EL (cell line): ENCODE data around the gene PSMA3.
"Not testable (repeated sequence)": the region's sequence is repeated elsewhere in the genome, so short reads cannot be mapped to it uniquely, and the experiment has no call there.

Source experiments
- DNase-seq: peaks from one replicate; pipeline ENCODE4 v3.0.0-alpha.2; 2016

Gene PSMA3

DNA sequence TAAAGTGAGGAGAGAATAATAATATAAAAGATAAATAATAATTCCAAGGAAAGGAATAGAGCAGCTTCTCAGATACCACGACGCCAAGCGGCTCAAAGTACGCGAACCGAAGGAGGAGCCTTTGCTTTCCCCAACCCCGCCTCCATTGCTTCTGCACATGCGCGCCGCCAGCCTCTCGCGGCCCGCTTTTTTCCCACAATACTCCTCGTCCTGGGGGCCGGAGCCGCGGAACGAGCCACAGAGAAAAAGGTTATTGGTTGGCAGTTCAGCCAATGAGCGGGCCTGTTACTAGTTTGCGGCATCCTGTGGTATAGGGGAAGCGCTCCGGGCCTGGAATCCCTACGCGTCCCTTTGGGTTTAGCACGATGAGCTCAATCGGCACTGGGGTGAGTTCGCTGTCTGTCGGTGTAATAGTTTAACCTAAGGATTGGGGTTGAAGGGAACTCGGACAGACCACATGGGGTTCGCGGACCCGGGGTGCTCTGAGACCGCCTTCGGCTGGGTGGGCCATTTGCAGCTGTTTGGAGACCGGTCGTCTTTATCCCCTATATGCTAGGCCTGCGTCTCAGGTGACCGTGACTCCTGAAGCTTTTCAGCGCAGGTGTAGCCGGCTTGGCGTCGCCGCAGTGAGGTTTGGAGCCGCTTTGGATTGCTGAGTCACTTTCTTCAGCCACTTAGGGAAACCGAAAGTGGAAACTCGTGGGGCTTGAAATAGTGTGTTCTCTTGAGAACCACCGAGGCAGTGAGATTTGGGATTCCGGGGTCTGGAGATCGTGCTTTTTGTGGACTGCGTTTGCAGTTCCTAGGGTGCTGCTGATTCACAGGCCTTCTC, at the start of gene PSMA3:
Gene PSMA3, plus strand, starts transcription at position 288 of the 832 bp plus-strand sequence. Its CDS starts 78 bp downstream, at position 366.
- DNase-seq = peak; percentile 98

DNA sequence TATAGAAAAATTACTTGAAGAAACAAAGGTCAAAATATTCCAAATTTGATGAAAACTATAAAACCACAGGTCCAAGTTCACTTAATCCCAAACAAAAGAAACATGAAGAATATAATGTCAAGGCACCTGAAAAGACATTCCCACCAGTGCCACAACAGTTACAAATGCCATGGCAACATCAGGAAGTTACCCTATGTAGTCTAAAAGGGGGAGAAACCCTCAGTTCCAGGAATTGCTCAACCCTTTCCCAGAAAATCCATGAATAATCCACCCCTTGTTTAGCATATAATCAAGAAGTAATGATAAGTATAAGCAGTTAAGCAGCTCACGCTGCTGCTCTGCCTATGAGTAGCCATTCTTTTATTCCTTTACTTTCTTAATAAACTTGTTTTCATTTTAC, 48.4 kb upstream of the PSMA3 start:
- no peak for DNase-seq

DNA sequence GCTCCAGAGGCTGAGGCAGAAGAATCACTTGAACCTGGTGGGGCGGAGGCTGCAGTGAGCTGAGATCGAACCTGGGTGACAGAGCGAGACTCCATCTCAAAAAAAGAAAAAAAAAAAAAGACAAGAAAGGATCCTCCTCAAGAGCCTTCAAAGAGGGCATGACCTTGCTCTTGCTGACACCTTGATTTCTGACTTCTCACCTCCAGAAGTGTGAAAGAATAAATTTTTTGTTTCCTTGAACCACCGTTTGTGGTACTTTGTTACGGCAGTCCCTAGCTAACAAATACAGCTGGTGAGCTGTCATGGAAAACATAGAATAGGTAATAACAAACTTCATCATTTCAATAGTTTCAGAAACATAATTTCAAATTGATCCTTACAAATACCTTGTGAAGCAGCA, 46.6 kb upstream of the PSMA3 start:
- no peak for DNase-seq

DNA sequence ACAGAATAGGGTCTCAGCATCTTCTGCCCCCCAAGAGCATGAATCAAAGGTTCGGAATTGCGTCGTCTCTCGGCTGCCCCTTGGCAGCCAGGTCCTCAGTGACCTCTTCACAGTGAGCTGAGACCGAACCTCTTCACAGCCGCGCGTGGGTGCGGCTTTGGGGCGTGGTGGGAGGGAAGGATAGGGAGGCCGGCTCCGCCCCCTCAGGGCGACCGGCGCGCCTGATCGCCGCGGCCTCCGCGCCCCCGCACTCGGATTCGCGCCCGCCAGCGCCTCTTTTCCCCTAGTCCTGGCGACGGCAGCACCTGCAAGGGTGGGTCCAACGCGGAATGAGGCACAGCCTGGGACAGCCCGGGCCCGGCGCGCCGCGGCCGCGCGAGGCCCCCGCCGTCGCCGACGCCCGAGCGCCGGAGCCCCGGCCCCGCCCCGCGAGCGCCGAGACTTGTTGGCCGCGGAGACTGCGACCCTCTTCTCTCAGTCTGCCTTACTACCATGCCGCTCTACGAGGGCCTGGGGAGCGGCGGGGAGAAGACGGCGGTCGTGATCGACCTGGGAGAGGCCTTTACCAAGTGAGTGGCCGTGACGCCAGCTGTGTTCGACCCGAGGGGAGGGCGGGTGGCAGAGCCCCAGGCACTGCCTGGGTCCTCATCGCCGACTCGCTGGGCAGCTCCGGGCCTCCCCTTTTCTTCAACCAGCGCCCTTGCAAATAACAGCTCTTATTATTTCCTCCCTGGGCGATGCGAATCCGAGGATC, 44.7 kb upstream of the PSMA3 start, which contains the start of gene ACTR10:
Gene ACTR10, plus strand, starts transcription at position 424 of the 754 bp plus-strand sequence. Its CDS starts 69 bp downstream, at position 493.
- peak; percentile 84 for DNase-seq

DNA sequence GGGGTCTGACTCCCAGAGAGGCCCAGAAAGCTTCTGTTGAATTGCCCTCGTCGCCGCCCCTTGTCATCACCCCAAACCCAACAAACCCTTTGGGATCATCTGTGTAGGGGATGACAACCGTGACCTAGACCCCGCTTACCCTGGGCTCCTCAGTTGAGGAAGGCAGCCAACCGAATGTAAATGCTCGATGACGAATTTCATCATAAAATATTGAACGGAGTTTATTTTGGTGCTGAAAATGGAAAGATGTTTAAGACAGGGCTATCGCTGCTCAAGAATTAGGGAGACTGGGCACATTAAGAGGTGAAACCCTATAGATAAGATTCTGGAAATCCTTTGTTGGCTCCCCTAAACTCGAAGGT, 44.2 kb upstream of the PSMA3 start:
- DNase-seq = no peak

DNA sequence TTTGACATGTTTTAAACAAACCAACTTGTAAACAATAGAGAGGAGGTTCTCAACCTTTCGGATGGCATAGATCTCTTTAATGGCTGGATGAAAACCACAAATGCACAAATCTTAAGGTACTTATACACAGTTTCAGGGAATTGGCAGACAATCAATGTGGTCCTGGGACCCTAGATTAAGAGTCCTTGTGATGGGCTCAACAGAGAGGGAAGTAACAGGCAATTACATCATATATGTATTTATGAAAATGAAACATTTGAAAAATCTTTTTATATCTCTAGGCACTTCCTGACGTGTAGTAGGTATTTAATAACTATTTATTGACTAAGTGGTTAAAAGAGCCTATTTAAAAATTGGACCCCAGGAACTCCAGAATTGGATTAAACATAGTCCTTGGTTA, 43.8 kb upstream of the PSMA3 start:
- peak; percentile 6 for DNase-seq

DNA sequence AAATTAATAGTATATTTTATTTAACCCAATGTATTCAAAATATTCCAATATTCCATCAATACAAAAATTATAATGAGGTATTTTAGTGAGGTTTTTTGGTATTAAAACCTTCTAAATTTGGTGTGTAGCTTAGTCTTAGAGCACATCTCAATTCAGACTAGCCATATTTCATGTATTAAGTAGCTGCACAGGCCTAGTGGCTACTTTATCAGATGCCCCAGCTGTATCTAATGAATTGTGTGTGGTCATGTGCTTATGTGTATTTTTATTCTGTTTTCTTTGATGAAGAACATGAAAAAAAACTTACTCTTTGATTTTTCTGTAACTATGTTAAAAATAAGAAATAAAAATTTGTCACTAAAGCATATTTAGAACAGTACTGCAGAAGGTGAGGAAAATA, 31.5 kb upstream of the PSMA3 start:
- no peak for DNase-seq

DNA sequence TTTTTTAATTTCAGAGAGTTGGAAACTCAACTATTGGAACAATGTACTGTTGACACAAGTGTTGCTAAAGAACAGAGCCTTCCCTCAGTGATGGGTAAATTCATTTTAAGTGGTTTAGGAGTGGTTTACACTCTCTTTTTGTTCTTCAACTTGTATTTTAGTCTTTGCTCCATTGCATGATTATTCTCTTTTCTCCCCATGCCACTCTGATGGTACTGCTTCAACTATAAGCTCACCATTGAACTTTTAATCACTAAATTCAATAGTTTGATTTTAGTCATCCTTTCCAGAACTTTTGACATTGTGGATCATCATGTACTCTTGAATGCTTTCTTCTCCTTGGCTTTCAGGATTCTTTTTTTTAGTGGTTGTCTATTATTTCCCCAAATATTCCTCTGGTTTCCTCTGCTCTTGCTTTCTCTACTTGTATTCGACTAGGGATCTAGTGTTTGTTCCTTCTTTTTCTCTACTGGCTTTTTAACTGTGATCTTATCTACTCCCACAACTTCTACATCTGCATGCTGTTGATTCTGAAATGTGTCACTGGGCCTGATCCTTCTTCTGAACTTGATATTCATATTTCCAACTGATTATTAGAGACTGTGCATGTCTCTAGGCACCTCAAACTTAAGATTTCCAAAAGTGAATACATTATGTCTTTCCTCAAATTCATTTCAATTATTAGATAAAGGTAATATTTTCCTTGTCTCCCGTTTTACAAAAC, 29.3 kb upstream of the PSMA3 start:
- no peak for DNase-seq

DNA sequence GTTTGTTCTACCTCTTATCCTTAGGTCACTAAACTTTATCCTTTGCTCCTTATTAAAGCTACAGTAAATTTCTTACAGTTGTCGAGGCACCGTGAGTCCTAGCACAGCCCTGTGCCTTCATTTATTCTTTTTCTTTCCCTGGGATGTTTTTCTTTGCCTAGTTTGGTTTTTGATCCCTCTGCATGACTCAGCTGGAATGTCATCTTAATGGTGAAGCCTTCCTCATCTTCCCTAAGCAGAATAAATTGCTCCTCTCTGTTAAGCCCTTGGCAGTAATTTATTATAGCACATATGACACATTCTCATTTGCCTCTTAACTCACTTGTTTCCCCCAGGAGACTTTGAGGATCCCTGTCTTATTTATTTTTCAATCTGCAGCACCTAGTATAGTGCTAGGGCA, 28.1 kb upstream of the PSMA3 start:
- DNase-seq = peak; percentile 58

DNA sequence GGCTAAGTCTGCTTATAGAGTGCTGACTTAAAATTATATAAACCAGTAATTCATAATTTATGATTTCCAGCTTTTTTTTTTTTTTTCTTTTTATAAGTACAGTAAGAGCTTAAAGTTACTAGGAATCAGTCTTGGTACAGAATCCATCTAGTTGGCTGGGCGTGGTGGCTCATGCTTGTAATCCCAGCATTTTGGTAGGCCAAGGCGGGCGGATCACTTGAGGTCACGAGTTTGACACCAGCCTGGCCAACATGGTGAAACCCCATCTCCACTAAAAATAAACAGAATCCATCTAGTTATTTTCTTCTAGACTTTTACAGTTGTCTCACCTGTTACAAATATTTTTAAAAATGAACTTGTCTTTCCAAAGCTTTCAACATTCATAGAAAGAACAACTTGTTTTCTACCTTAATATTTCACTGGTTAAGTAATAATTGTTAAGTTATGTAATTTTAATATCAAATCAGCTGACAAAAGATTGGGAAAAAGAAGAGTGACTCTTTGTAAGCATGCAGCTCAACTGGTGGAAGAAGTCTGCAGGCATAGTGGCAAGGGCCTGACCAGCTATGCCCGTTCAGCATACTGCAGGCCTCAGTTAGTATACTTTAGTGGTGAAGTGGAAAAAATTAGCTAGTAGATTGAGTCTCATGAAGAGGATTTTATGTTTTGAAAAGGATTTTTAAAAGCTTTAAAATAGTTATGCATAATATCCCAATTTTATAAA, 17.4 kb upstream of the PSMA3 start:
- DNase-seq = no peak

DNA sequence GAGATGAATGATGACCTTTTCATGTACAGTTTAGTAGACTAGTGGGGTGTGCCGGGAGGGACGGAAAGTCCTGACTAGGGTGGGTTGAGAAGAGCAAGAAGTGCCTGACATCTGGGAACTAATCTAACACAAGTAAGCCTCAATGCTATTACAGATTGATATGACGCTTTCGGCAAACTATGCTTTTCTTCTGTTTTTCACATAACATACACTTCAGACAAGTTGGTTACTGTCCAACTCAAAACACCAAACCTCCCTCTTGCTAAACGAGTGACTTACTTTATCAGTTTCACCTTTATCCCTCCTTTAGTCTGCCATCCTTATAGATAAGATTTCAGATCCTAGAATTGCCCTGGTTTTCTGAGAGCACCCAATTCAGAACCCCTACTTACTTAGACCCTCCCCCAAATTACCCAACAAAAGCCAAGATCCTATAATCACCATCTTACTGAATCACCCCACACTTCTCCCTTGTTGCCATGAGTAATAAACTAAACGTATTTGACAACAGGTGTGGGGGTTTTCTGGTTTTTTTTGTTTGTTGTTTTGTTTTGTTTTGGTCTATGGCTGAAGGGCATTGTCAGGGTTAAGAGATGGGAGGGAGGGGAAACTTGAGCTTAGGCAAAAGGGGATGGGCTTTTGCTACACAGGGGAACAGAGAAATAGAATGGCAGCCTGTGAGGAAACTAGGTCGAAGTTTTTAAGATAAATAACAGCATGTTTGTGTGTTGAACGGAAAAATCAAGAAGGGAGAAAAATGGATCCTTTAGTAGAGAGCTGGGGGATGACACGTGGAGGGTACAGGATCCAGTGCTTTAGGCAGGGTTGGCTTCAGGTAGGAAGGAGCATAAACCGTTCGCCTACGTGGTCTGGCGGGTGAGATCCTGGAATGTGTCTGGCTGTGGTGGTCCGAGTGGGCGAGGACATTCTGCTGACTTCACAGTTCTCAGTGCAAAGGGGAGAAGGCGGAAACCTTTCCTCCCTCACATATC, 6.1 kb upstream of the PSMA3 start:
- peak; percentile 23 for DNase-seq

DNA sequence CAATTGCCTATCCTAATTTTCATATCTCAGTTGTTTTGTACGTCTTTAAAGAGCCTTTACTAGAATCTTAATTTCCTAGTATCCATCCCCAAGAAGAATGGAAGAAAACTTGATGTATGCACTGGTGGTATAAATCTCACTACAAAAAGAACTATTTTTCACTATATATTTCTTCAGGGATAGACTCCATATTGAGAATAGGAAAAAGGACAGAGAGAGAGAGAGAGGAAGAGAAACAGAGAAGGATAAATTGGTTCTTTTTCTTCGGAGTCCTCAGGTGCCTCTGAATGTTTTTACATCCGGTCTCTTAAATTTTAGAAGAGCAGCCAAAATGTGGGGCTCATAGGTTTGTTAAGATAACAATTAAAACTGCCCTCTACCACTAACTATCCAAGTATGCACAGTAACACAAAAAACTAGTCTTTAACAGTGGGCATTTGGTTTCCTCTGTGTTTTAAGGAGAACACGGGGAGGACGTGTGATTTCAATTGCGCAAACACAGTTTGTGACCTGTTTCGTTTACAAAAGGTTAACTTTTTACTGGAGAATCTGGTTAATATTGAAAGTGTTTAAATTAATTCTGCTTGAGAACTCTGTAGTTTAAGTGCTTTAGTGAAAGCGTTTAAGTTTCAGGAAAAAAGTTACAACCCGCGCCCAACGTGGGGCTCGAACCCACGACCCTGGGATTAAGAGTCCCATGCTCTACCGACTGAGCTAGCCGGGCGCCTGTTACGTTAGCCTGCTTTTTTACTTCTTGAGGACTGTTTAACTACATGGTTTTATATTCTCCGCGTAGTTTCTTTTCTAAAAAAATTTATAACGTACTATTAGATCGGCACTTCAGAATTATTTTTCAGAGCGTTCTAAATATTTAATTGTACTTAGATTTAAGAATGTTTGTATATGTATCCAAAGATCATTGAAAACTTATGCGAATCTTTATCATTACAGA, 5.1 kb upstream of the PSMA3 start:
- DNase-seq = peak; percentile 66

DNA sequence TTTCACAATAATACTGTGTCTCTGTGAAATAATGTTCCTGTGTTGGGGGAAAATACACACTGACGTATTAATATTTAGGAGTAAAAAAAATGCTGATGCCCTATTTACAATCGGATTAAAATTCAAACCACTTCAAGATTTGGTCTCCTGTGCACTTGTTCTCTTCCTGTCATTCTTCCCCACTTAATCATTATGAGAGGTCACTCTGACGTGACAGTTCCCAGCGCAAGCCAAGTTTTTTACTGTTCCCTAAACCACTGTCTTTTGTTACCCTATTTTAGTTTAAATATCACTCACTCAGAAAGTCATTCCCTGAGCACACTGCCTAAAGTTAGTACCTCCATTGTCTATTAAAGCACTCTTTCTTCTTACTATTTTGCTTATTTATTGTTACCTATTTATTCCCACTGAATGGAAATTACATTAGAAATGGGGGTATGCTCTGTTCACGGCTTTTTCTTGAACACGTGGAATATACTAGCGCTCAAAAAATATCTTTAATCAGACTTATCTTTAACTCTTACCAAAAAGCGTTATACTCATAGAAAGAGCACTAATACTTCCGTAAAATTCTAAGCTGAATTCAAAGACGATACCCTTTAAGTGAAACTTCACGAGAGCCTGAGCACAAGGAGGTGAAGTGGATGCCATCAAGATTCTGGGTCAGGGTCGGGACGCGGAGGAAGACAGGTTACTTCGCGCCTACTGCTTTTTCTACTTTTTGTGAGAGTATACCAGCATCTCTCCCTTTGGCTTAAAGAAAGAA, 670 bp upstream of the PSMA3 start:
- peak; percentile 51 for DNase-seq

DNA sequence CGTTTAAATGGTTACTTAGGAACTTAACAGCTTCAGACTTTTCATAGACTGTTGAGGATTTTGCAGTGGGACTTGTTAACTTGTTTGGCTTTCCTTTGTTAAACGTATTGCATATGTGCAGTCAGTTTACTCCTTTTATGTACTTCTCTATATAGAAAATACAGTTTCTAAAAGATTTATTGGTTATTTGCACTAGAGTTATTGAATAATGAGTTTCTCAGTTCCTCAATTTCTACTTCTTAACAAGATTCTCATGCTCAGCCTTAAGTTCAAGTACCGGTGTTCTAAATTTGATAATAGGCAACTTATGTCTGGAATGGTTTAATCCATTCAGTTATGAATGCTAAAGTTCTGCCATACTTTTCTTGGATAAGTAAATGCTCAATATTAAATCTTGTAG, 919 bp downstream of the PSMA3 start:
- no peak for DNase-seq

DNA sequence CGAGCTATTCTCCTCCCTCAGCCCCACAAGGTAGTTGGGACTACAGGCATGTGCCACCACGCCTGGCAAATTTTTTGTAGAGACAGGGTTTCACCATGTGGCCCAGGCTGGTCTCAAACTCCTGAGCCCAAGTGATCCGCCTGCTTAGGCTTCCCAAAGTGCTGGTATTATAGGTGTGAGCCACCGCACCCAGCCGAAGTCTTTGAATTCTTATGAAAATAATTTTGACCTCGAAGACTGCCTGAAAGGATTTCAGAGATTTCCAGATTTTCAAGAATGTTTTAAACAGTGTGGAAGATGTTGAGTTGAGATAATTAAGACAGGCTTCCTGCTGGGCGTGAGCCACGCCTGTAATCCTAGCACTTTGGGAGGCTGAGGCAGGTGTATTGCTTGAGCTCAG, 5.0 kb downstream of the PSMA3 start:
- DNase-seq = no peak

DNA sequence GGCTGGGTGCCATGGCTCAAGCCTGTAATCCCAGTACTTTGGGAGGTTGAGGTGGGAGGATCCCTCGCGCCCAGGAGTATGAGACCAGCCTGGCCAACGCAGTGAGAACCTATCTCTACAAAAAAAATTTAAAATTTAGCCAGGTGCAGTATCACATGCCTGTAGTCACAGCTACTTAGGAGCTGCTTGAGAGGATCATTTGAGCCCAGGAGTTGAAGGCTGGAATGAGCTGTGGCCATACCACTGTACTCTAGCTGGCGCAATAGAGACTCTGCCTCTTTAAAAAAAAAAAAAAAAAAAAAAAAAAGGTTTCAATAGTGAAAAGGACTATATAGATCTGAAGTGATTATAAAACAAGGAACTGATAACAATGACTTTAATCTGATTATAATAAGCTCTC, 13.5 kb downstream of the PSMA3 start:
- no peak for DNase-seq

DNA sequence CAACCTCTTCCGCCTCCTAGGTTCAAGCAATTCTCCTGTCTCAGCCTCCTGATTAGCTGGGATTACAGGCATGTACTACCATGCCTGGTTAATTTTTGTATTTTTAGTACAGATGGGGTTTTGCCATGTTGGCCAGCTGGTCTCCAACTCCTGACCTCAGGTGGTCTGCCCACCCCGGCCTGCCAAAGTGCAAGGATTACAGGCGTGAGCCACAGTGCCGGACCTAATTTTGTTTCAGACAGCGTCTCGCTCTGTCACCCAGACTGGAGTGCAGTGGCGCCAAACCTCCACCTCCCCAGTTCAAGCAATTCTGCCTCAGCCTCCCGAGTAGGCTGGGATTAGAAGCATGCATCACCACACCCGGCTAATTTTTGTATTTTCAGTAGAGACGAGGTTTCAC, 17.4 kb downstream of the PSMA3 start:
- not testable (repeated sequence) for DNase-seq

DNA sequence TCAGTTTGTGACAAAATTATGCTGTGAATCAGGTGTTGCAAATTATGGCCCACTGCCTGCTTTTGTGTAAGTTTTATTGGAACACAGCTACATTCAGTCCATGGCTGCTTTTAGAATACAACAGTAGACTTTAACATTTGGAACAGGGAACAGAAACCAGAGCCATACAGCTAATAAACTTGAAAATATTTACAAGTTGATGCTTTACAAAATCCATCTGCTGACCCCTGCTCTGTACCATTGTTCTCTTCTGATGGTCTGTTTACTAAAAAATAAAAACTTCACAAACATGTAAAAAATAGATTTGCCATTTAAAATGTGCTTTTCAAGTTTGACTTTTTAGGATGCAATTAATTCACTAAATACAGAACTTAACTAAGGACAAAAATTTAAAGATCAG, 20.8 kb downstream of the PSMA3 start:
- DNase-seq = no peak

DNA sequence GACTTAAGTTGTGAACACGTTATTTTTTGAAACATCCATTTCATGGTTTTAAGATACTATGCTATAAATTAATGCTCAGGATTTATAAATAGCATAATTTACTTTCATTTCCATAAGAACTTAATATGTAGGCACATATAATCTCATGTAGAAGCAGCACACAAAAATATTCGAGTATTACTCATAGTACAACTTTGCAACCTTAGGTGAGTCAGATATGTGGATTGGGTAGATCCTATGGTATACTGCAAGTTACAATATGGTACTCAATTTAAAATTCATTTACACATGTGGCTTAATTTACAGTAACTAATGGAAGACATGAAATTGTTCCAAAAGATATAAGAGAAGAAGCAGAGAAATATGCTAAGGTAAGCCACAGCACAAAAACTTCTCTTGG, 26.0 kb downstream of the PSMA3 start:
- peak; percentile 31 for DNase-seq
